Right lobe of liver (tissue), 6 donors: ENCODE results near the gene STAG2. TPM values are rescaled to one million over a fixed set of nuclear protein-coding genes. Genes with fewer than 3 reads are reported as not detected.
A peak's percentile ranks its signal among the peaks of the same experiment; 100 is the strongest.

ENCODE experiments used
- ATAC-seq, 4 donors: fragments of 200-7000 bp; cut with Tn5 transposase; one replicate each; pipeline ENCODE4 v1.9.1; 2020; ENCODE audit warnings: mild to moderate bottlenecking in 4 of 4, moderate library complexity in 4 of 4
- DNase-seq, 3 donors: peaks; one replicate each; pipeline ENCODE4 v3.0.0-alpha.2; 2020
- H3K27ac ChIP-seq, 3 donors: fragments of 200-600 bp; one replicate each; pipeline ENCODE4 v1.8.0; 2022
- H3K27me3 ChIP-seq, 2 donors: fragments of 200-600 bp; one replicate each; pipeline ENCODE4 v1.8.0; 2022
- H3K36me3 ChIP-seq, 4 donors: fragments of 200-600 bp; sonication (generic) in 1 of 4; one replicate each; pipeline versions ENCODE4 v1.5.1 to v1.8.0; 2017 to 2022; ENCODE audit warnings: control low read depth in 1 of 4
- H3K4me1 ChIP-seq, 4 donors: fragments of 200-600 bp; sonication (generic) in 1 of 4; one replicate each; pipeline versions ENCODE4 v1.5.1 to v1.8.0; 2017 to 2022; ENCODE audit warnings: control low read depth in 1 of 4
- H3K4me3 ChIP-seq, 3 donors: fragments of 200-600 bp; one replicate each; pipeline ENCODE4 v1.8.0; 2022
- H3K9me3 ChIP-seq, 4 donors: fragments of 200-600 bp; sonication (generic) in 1 of 4; one replicate each; pipeline versions ENCODE4 v1.5.1 to v1.8.0; 2017 to 2022; ENCODE audit warnings: control low read depth in 1 of 4
- POLR2A ChIP-seq: fragments of 450-650 bp; IDR thresholded peaks from one replicate; pipeline ENCODE4 v1.6.1; 2017; ENCODE audit warnings: antibody characterized with exemption, mild to moderate bottlenecking
- WGBS: methylation state at CpG from one replicate; pipeline ENCODE4 v1.1.6; 2018; ENCODE audit warnings: low coverage, low lambda C conversion rate; ENCODE audit not compliant: insufficient coverage; ENCODE audit errors: missing lambda C conversion rate; 5-methylcytosine and 5-hydroxymethylcytosine counted together
- intact Hi-C, 2 donors: fragments of 100-400 bp; cut with DNase I; formaldehyde crosslinking; loops; one replicate each; pipeline versions ENCODE4 v1.11.2 to v1.14.1; 2022
- total RNA-seq, 6 experiments: library from RNA; depleted of rRNA in 2 of 6; stranded (reverse); fragments of >200 nt in 2 of 6; fragmentation: NEBNext Ultra II Directional in 3 of 6; extraction: Animal tissue kit (Norgen Biotek cat#: 25700) in 3 of 6; gene quantifications; one replicate each; pipeline versions ENCODE4 v1.1.0 to v1.2.4, GENCODE V29; 2016 to 2023
- TF ChIP-seq, protein P1 (sequence below), 4 donors: fragments of 200-600 bp in 3 of 4; fragments of 450-650 bp in 1 of 4; IDR thresholded peaks; one replicate each; pipeline versions ENCODE4 v1.5.1 to v1.8.0; 2016 to 2022; ENCODE audit warnings: antibody characterized with exemption in 4 of 4, mild to moderate bottlenecking in 2 of 4
- donor health status: DM: no; HTN: yes; CAD: no.
- donor health status: DM: no; HTN: no; CAD: no.
- donor health status: DM: no; HTN: no; CAD: no.
- donor health status: DM: no; HTN: yes; CAD: no.
- donor health status: DM: no; HTN: yes; CAD: no.

Gene STAG2
- total RNA-seq, 6 experiments from 2014 or later: 17.1 to 27.5 (median 23.9) TPM

GRCh38 chrX:123962006-123962467 lies 531 bp downstream of the STAG2 start:
- intact Hi-C loops: no loop called here
- DNase-seq: no peak
- H3K36me3 ChIP-seq: no peaks in the 10 kb centered on the region
- H3K27ac ChIP-seq: peak overlapping the region; percentile 99
- ATAC-seq: peak in 1 of 4 donors; percentile 4
- H3K9me3 ChIP-seq: no peaks in the 10 kb centered on the region
- no peak for TF ChIP-seq POLR2A
- TF ChIP-seq, protein P1, sequence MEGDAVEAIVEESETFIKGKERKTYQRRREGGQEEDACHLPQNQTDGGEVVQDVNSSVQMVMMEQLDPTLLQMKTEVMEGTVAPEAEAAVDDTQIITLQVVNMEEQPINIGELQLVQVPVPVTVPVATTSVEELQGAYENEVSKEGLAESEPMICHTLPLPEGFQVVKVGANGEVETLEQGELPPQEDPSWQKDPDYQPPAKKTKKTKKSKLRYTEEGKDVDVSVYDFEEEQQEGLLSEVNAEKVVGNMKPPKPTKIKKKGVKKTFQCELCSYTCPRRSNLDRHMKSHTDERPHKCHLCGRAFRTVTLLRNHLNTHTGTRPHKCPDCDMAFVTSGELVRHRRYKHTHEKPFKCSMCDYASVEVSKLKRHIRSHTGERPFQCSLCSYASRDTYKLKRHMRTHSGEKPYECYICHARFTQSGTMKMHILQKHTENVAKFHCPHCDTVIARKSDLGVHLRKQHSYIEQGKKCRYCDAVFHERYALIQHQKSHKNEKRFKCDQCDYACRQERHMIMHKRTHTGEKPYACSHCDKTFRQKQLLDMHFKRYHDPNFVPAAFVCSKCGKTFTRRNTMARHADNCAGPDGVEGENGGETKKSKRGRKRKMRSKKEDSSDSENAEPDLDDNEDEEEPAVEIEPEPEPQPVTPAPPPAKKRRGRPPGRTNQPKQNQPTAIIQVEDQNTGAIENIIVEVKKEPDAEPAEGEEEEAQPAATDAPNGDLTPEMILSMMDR (IDR thresholded peaks at IDR 0.05): no peak
- 28% methylated on average over 23 of the region's 23 CpGs for WGBS
- H3K4me1 ChIP-seq: no peaks in the 10 kb centered on the region
- H3K4me3 ChIP-seq: peak overlapping the region; percentile 55 to 63 (median 59)
- H3K27me3 ChIP-seq: no peaks in the 10 kb centered on the region

DNA sequence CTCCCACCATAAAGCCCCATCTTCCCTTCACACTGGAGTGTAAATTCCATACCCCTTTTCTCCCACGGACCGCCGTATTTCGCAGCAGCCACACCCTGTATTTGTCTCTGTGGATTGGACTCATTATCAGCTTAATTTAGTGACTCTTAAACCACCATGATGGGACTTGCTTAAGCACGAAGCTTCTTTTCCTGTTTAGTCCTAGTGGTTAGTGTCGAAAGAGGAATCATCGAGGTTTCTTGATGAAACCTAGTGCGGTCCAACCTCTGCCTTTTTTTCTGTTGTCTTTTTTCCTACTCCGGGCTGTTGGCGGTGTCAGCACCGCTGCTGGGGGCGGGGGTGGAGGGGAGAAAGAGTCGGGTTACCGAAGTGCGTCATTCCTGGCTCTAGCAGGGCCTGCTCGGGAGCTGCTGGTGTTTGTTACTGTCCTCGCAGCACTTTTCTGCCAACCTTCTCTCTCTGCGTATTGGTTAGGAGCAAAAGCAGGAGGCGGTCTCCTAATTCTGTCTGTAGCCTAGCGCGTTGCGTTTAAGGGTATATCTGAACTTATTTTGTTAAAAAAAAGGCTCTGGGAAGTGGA lies 1.4 kb downstream of the STAG2 start:
- peak overlapping the region; percentile 55 to 63 (median 59) for H3K4me3 ChIP-seq
- H3K27me3 ChIP-seq: no peaks in the 10 kb centered on the region
- no peaks in the 10 kb centered on the region for H3K9me3 ChIP-seq
- ATAC-seq (peak; percentile 67 to 80 (median 72)), DNase-seq (peak; percentile 89 to 92 (median 92))
- no peaks in the 10 kb centered on the region for H3K36me3 ChIP-seq
- intact Hi-C loops: no loop called here
- H3K27ac ChIP-seq: peak overlapping the region; percentile 99
- peak; percentile 81 for TF ChIP-seq POLR2A
- TF ChIP-seq, protein P1 (IDR thresholded peaks at IDR 0.05): no peak
- WGBS: 24% methylated on average over 22 of the region's 22 CpGs
- H3K4me1 ChIP-seq: no peaks in the 10 kb centered on the region

DNA sequence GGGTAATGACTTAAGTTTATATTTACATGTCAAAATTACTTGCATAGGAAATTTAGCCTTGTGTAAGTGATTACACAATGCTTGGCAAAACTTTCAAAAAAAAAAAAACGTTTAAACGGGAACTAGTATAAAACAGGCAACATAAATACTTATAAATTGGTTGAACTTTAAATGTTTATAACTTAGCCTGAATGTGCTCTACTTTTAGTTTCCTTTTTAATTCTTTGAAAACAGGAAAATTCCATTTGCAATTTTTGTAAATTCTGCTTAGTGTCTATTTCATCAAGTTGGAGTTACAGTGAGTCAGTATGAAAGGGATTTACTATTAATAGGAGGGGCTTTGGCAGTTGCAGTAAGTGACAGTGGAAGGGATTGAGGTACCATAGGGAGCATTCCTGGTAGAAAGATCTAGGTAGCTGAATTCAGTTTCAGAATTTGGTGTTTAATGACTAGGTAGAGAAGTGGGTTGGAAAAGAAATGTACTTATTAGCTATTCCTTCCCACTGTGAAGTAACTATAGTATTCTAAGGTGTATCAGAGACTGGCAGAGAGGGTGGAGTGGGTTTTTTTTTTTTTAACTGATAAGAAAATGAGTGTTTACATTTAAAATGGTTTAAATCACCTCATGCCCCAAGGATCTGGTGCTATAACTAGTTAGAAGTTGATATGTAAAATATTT lies 2.8 kb downstream of the STAG2 start:
- WGBS: 5% methylated on average over 2 of the region's 2 CpGs
- H3K27ac ChIP-seq: peak overlapping the region; percentile 99
- peak overlapping the region; percentile 2 to 63 (median 59) for H3K4me3 ChIP-seq
- intact Hi-C loops: no loop called here
- H3K9me3 ChIP-seq: no peaks in the 10 kb centered on the region
- ATAC-seq: no peak
- TF ChIP-seq POLR2A: no peak
- TF ChIP-seq, protein P1 (IDR thresholded peaks at IDR 0.05): no peak
- H3K27me3 ChIP-seq: no peaks in the 10 kb centered on the region
- DNase-seq: no peak
- no peaks in the 10 kb centered on the region for H3K4me1 ChIP-seq
- no peaks in the 10 kb centered on the region for H3K36me3 ChIP-seq

- no peak for ATAC-seq
- TF ChIP-seq, protein P1 (IDR thresholded peaks at IDR 0.05): no peak
- TF ChIP-seq POLR2A: no peak
- Histone ChIP-seq H3K36me3 (no peaks in the 10 kb centered on the region), H3K27me3 (no peaks in the 10 kb centered on the region), H3K4me1 (no peaks in the 10 kb centered on the region), H3K27ac (no peak overlapping the region), H3K4me3 (no peak overlapping the region), H3K9me3 (no peaks in the 10 kb centered on the region)
- intact Hi-C loops: no loop called here
- 43% methylated on average over 3 of the region's 6 CpGs for WGBS
- no peak for DNase-seq
These were observed 4.2 kb downstream of the STAG2 start for GRCh38 chrX:123965712-123966111.
